Astrocyte of the hippocampus (primary cell): ENCODE measurements around the gene EFCC1.

Source experiments
- DNase-seq: peaks from one replicate; pipeline ENCODE4 v3.0.0; 2011; ENCODE audit warnings: low read depth, low spot score

EFCC1 gene

GRCh38 chr3:128994581-128995546 lies 6.2 kb upstream of the EFCC1 start:
- DNase-seq: no peak

DNA sequence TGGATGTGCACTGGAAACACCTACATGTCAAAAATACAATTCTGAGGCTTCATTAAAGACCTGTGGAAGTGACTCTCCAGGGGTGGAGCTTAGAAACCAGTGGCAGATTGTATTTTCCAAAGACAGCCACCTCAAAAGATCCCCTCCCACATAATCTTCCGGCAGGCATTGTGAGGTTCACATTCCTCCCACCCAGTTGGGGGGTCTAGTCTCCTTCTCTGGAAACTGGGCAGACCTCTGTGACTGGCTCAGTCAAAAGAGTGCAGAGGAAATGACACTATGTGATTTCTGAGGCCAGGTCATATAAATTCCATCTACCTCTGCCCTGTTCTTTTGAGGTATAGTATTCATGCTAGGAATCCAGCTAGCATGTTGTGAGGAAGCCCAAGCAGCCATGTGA lies 5.4 kb upstream of the EFCC1 start:
- no peak for DNase-seq

DNA sequence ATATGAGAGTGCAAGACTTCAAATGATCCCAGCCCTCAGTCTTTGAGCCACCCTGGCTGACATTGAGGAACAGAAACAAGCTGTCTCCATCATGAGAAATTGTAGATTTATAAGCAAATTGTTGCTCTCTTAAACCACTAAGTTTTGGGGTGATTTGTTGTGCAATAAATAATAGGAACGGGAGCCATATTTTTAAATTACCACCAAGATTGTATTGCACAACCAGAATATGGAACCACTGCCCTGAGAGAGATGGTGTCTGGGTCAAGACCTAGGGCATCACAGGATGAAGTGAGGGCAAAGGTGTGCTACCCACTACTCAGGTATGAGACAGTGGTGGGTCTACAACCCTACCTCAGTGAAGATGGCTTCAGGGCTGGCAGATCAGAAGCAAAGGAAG lies 4.9 kb upstream of the EFCC1 start:
- DNase-seq: no peak

DNA sequence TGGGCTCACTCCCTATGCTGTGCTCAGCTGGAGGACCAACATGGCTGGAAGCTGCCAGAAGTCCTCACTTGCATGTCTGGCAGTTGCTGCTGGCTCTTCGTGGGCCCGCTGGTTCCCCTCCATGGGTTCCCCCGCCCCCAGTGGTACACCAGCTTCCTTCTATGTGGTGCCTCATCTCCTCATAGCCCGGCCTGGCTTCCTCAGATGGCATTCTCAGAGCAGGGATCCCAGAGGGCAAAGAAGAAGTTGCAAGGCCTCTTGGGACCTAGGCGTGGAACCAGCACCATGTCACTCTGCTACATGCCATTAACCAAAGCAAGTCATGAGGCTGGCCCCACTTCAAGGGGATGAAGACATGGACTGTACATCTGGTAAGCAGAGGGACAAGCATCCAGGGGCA lies 4.4 kb upstream of the EFCC1 start:
- DNase-seq: no peak

- DNase-seq: no peak
These were observed 3.5 kb upstream of the EFCC1 start for GRCh38 chr3:128997486-128998133.

DNA sequence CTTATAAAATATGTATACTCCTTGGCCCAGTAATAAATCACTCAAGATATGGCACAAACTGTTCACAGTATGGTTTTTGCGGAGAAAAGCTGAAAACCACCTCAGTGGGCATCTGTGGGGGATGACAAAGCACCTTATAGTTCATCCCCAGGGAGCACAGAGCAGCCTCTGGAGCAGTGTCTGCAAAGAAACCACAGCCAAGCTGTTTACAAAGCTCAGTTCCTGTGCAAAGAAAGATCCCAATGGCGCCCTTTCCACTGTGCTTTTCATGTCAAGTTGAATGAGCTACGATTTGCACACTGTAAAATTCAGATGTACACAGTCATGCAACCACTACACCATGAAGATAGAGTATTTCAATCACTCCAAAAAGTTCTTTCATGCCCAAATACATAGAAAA lies 2.5 kb upstream of the EFCC1 start:
- no peak for DNase-seq

DNA sequence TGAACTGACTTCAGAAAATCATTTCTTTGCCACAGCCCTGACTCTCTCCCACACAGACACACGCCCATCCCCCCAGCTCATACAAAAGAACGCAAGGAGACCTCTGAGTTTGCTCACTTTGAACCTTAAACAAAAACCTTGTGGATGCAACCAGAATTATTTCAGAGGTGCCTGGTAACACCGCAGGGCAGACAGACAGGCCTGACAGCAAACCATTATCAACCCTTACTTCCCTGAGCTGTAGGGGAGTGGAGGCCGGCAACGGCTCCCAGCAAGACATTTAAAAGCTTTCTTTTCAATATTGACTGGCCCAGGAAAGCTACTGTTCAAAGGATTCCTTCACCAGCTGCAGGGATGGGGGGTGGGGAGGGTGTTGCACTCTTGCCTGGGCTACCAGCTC lies 2.0 kb upstream of the EFCC1 start:
- no peak for DNase-seq

GRCh38 chr3:129000742-129001100 lies 383 bp upstream of the EFCC1 start:
- no peak for DNase-seq

- DNase-seq: peak; percentile 43
These were observed 885 bp downstream of the EFCC1 start for GRCh38 chr3:129001806-129002572.

- DNase-seq: no peak
These were observed 1.8 kb downstream of the EFCC1 start for GRCh38 chr3:129002573-129003569.

DNA sequence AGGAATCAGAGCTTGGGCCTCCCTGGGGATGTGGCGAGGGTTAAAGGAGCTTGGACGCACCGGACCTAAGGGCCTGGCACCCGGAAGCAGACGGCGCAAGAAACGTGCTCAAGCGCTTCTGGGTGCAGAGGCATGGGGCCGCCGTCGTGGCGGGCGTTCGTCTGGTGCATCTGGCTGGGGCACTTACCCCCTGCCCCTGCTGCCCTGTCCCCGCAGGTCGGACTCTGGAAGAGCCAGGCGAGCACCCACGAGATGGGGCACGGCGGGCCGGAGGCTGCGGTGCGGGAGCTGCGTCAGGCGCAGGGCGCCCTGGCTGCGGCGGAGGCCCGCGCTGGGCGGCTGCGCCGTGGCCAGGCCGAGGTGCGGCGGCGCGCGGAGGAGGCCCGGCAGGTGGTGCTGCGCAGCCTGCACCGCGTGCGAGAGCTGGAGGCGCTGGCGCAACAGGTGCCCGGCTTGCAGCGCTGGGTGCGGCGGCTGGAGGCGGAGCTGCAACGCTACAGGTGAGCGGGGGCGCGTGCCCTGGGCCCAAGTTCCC lies 2.5 kb downstream of the EFCC1 start:
- DNase-seq: peak; percentile 23

GRCh38 chr3:129004639-129005295 lies 3.7 kb downstream of the EFCC1 start:
- DNase-seq: no peak

GRCh38 chr3:129005526-129006303 lies 4.6 kb downstream of the EFCC1 start:
- no peak for DNase-seq

GRCh38 chr3:129006864-129007263 lies 5.8 kb downstream of the EFCC1 start:
- no peak for DNase-seq

- no peak for DNase-seq
These were observed 6.7 kb downstream of the EFCC1 start for GRCh38 chr3:129007792-129008191.

- no peak for DNase-seq
These were observed 8.2 kb downstream of the EFCC1 start for GRCh38 chr3:129009266-129009665.

GRCh38 chr3:129010310-129010956 lies 9.3 kb downstream of the EFCC1 start:
- no peak for DNase-seq

DNA sequence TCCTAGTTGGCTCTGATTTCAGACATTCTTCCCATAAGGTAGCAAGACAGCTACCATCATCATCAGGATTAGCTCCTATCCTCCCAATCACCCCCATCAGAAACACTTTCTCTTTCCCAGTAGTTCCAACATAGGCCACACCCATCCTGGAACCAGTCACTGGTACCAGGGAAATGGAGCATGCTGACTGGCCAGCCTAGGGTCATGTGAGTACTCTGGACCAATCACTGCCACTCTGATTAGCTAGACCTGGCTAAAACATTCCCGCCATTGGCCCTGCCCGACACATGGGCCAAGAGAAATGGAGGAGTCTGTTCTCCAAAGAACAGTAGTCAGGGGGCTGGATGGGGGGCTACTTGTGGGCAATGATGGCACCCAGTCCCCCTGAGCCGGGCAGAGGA lies 12.4 kb downstream of the EFCC1 start:
- DNase-seq: no peak

DNA sequence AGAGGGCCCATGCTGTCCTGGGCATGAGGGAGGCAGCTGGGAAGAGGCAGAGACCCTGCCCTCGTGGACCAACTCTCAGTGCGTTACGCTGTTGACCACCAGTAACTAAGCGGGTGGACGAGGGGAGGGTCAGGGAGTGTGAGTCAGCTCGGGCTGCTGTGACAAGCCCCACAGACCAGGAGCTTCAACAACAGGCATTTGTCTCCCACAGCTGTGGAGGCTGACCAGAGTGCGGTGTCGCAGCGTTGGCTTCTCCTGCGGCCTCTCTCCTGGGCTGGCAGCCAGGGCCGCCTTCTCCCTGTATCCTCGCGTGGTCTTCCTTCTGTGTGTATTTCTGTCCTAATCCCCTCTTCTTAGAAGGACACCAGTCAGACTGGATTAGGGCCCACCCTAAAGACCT lies 13.0 kb downstream of the EFCC1 start:
- DNase-seq: peak; percentile 9
